Measurements from ENCODE around the gene ITCH.
"Not testable (repeated sequence)": the region's sequence is repeated elsewhere in the genome, so short reads cannot be mapped to it uniquely, and the experiment has no call there.

Gene ITCH

GRCh38 chr20:34514897-34515483 lies 151.9 kb downstream of the ITCH start:
- peak overlapping the region; percentile 96 for H3K27ac Mint-ChIP-seq
- H3K36me3 Mint-ChIP-seq (ENCODE audit: low read depth), result peaks cover 16% of the 10 kb centered on the region
- no peak for DNase-seq (ENCODE audit: low spot score)
- no peaks in the 10 kb centered on the region for H3K27me3 Mint-ChIP-seq (ENCODE audit: low read depth)
- H3K4me1 Mint-ChIP-seq (ENCODE audit: low read depth), result peaks cover 23% of the 10 kb centered on the region
- no peaks in the 10 kb centered on the region for H3K9me3 Mint-ChIP-seq
- peak overlapping the region; percentile 92 for H3K4me3 Mint-ChIP-seq

GRCh38 chr20:34515484-34516246 lies 152.6 kb downstream of the ITCH start:
- Mint-ChIP-seq H3K36me3 (ENCODE audit: low read depth) (peaks cover 16% of the 10 kb centered on the region), H3K4me3 (peak overlapping the region; percentile 92), H3K27ac (peak overlapping the region; percentile 96), H3K4me1 (ENCODE audit: low read depth) (peaks cover 23% of the 10 kb centered on the region), H3K27me3 (ENCODE audit: low read depth) (no peaks in the 10 kb centered on the region), H3K9me3 (no peaks in the 10 kb centered on the region)
- DNase-seq (ENCODE audit: low spot score), result peak; percentile 65

- Mint-ChIP-seq H3K27me3 (ENCODE audit: low read depth) (no peaks in the 10 kb centered on the region), H3K4me3 (peak within 1 kb of the TSS; percentile 92), H3K4me1 (ENCODE audit: low read depth) (peaks cover 23% of the 10 kb centered on the region), H3K27ac (peak within 1 kb of the TSS; percentile 96), H3K9me3 (no peaks in the 10 kb centered on the region), H3K36me3 (ENCODE audit: low read depth) (peaks cover 15% of the 10 kb centered on the region)
- peak; percentile 95 for DNase-seq (ENCODE audit: low spot score)
These were observed 153.4 kb downstream of the ITCH start, which contains the start of gene DYNLRB1 for GRCh38 chr20:34516247-34517113. Gene DYNLRB1 (plus strand): TSS chr20:34516422. CDS start chr20:34516459, 37 bp downstream.

GRCh38 chr20:34517114-34517505 lies 154.0 kb downstream of the ITCH start:
- Mint-ChIP-seq H3K36me3 (ENCODE audit: low read depth) (peaks cover 17% of the 10 kb centered on the region), H3K9me3 (no peaks in the 10 kb centered on the region), H3K4me1 (ENCODE audit: low read depth) (peaks cover 25% of the 10 kb centered on the region), H3K27me3 (ENCODE audit: low read depth) (no peaks in the 10 kb centered on the region), H3K27ac (peak overlapping the region; percentile 96), H3K4me3 (peak overlapping the region; percentile 92)
- no peak for DNase-seq (ENCODE audit: low spot score)

- H3K9me3 Mint-ChIP-seq; H3K27me3 Mint-ChIP-seq (ENCODE audit: low read depth); H3K27ac Mint-ChIP-seq; DNase-seq (ENCODE audit: low spot score); H3K4me3 Mint-ChIP-seq: not testable (repeated sequence)
- Mint-ChIP-seq H3K4me1 (ENCODE audit: low read depth) (peaks cover 24% of the 10 kb centered on the region), H3K36me3 (ENCODE audit: low read depth) (peaks cover 18% of the 10 kb centered on the region)
These were observed 155.8 kb downstream of the ITCH start for GRCh38 chr20:34518863-34519262.

GRCh38 chr20:34519841-34520240 lies 156.8 kb downstream of the ITCH start:
- H3K4me1 Mint-ChIP-seq (ENCODE audit: low read depth), result peaks cover 21% of the 10 kb centered on the region
- H3K9me3 Mint-ChIP-seq, result not testable (repeated sequence)

GRCh38 chr20:34522969-34523871 lies 160.1 kb downstream of the ITCH start:
- H3K4me3 Mint-ChIP-seq, result no peak overlapping the region
- H3K4me1 Mint-ChIP-seq (ENCODE audit: low read depth), result peaks cover 10% of the 10 kb centered on the region
- DNase-seq (ENCODE audit: low spot score), result peak; percentile 13
- peaks cover 33% of the 10 kb centered on the region for H3K36me3 Mint-ChIP-seq (ENCODE audit: low read depth)
- no peak overlapping the region for H3K27ac Mint-ChIP-seq
- no peaks in the 10 kb centered on the region for H3K9me3 Mint-ChIP-seq
- no peaks in the 10 kb centered on the region for H3K27me3 Mint-ChIP-seq (ENCODE audit: low read depth)

More at GRCh38 chr20:34519841-34520240, 156.8 kb downstream of the ITCH start:
- H3K27ac Mint-ChIP-seq; DNase-seq (ENCODE audit: low spot score); H3K27me3 Mint-ChIP-seq (ENCODE audit: low read depth); H3K4me3 Mint-ChIP-seq: not testable (repeated sequence)
- peaks cover 18% of the 10 kb centered on the region for H3K36me3 Mint-ChIP-seq (ENCODE audit: low read depth)

GRCh38 chr20:34524426-34524825 lies 161.4 kb downstream of the ITCH start:
- H3K27ac Mint-ChIP-seq, result no peak overlapping the region
- H3K4me3 Mint-ChIP-seq, result no peak overlapping the region
- peaks cover 39% of the 10 kb centered on the region for H3K36me3 Mint-ChIP-seq (ENCODE audit: low read depth)
- no peaks in the 10 kb centered on the region for H3K27me3 Mint-ChIP-seq (ENCODE audit: low read depth)
- H3K9me3 Mint-ChIP-seq, result no peaks in the 10 kb centered on the region
- H3K4me1 Mint-ChIP-seq (ENCODE audit: low read depth), result peaks cover 4% of the 10 kb centered on the region
- DNase-seq (ENCODE audit: low spot score), result no peak

GRCh38 chr20:34525342-34525708 lies 162.3 kb downstream of the ITCH start:
- H3K9me3 Mint-ChIP-seq, result no peaks in the 10 kb centered on the region
- H3K27ac Mint-ChIP-seq, result no peak overlapping the region
- no peak for DNase-seq (ENCODE audit: low spot score)

GRCh38 chr20:34525709-34526416 lies 162.8 kb downstream of the ITCH start:
- H3K9me3 Mint-ChIP-seq, result no peaks in the 10 kb centered on the region
- no peaks in the 10 kb centered on the region for H3K27me3 Mint-ChIP-seq (ENCODE audit: low read depth)
- no peak for DNase-seq (ENCODE audit: low spot score)
- H3K4me3 Mint-ChIP-seq, result no peak overlapping the region
- no peak overlapping the region for H3K27ac Mint-ChIP-seq
- peaks cover 45% of the 10 kb centered on the region for H3K36me3 Mint-ChIP-seq (ENCODE audit: low read depth)
- peaks cover 4% of the 10 kb centered on the region for H3K4me1 Mint-ChIP-seq (ENCODE audit: low read depth)

More at GRCh38 chr20:34525342-34525708, 162.3 kb downstream of the ITCH start:
- Mint-ChIP-seq H3K4me1 (ENCODE audit: low read depth) (peaks cover 4% of the 10 kb centered on the region), H3K4me3 (no peak overlapping the region), H3K27me3 (ENCODE audit: low read depth) (no peaks in the 10 kb centered on the region), H3K36me3 (ENCODE audit: low read depth) (peaks cover 42% of the 10 kb centered on the region)

GRCh38 chr20:34526466-34526865 lies 163.4 kb downstream of the ITCH start:
- H3K4me1 Mint-ChIP-seq (ENCODE audit: low read depth), result peaks cover 4% of the 10 kb centered on the region
- H3K36me3 Mint-ChIP-seq (ENCODE audit: low read depth), result peaks cover 47% of the 10 kb centered on the region
- no peak overlapping the region for H3K4me3 Mint-ChIP-seq
- no peak overlapping the region for H3K27ac Mint-ChIP-seq
- H3K27me3 Mint-ChIP-seq (ENCODE audit: low read depth), result no peaks in the 10 kb centered on the region
- no peaks in the 10 kb centered on the region for H3K9me3 Mint-ChIP-seq
- DNase-seq (ENCODE audit: low spot score), result no peak

- H3K27ac Mint-ChIP-seq, result no peak overlapping the region
- H3K9me3 Mint-ChIP-seq, result no peaks in the 10 kb centered on the region
- peaks cover 3% of the 10 kb centered on the region for H3K4me1 Mint-ChIP-seq (ENCODE audit: low read depth)
- no peak overlapping the region for H3K4me3 Mint-ChIP-seq
- no peaks in the 10 kb centered on the region for H3K27me3 Mint-ChIP-seq (ENCODE audit: low read depth)
- no peak for DNase-seq (ENCODE audit: low spot score)
- peaks cover 47% of the 10 kb centered on the region for H3K36me3 Mint-ChIP-seq (ENCODE audit: low read depth)
These were observed 163.9 kb downstream of the ITCH start for GRCh38 chr20:34527016-34527415.

GRCh38 chr20:34528921-34529297 lies 165.8 kb downstream of the ITCH start:
- DNase-seq (ENCODE audit: low spot score), result no peak
- peaks cover 43% of the 10 kb centered on the region for H3K36me3 Mint-ChIP-seq (ENCODE audit: low read depth)
- H3K27ac Mint-ChIP-seq, result no peak overlapping the region
- H3K4me1 Mint-ChIP-seq (ENCODE audit: low read depth), result no peaks in the 10 kb centered on the region
- no peaks in the 10 kb centered on the region for H3K9me3 Mint-ChIP-seq
- no peaks in the 10 kb centered on the region for H3K27me3 Mint-ChIP-seq (ENCODE audit: low read depth)
- no peak overlapping the region for H3K4me3 Mint-ChIP-seq

All from T-helper 2 cell treated with Interferon-gamma antibody and Interleukin-4, amounts not matched to agents 5 μg/mL and 100 μg/mL, for 36 hours (primary cell).